GM21360 (cell line): ENCODE data around the gene CRABP2.

Experiments
- ATAC-seq: cut with Tn5 transposase; IDR thresholded peaks from one replicate; pipeline ENCODE4 v1.9.1; 2021; ENCODE audit warnings: mild to moderate bottlenecking, moderate library complexity; ENCODE audit not compliant: unreplicated experiment

Gene CRABP2

DNA sequence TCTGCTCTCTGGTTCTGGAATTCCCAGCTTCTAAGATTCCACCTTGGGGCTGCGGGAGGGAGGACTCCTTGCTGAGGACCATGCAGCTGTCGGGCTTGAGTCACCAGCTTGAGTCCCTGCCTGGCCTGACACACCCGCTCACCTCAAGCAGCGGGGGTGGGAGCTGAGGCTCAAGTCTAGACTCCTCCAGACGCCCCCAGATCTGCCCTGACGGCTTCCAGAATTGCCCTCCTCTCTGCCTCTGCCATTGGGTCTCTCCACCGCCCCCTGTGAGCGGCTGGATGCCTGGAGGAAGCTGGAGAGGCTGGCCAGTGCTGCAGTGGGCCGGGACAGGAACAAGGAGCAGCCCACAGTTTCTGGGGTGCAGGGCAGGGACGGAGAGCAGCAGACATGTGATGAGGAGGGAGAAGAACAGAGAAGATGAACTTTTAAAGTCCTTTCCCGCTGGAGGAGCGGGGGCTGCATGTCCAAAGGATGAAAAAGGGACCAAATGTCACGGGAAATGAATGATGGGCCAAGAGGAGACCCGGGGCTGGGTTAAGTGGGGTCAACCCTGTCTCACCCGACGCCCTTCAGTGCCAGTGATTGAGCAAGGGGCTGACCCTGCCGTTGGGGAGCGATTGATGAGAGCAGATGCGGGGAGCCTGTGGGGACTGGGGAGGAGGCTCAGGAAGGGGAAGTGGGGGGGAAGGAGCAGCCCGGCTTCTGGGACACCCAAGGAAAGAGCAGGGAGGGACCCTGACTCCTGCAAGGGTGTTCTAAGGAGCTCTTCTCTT is 13.5 kb downstream of the CRABP2 start:
- no peak for ATAC-seq

DNA sequence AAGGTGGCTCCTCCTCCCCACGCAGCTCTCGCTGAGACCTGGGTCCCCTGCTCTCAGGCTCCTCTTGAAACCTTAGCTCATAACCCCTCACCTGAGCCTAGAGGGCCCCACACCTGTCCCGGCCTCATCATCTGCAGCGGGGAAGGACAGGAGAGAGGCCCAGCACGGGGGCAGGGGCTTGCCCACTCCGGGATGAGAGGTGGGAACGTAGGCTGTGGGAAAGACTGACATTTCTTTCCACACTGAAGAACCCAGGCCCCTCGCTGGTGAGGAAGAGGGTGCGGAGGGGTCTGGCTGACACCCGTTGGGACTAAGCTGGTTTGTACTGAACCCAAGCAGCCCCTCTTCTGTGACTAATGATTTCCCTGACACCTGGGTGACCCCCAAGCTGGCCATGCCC is 14.2 kb downstream of the CRABP2 start:
- ATAC-seq, result no peak

DNA sequence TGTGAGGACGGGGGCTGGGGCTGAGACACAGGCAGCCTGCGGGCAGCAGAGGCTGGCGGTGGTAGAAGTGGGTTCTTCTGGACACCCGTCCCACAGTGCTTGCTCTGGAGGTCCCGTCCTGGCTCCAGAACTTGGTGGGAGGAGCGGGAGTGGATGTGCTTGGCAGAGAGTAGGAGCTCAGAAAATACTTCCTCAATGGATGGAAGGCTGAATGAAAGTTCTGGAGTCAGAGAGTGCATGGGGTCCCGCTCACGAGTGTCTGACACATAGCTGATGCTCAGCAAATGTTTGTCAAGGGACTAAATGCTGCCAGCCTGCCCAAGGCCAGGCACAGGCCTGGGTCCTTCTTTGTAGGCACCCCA is 14.7 kb downstream of the CRABP2 start:
- ATAC-seq, result no peak

DNA sequence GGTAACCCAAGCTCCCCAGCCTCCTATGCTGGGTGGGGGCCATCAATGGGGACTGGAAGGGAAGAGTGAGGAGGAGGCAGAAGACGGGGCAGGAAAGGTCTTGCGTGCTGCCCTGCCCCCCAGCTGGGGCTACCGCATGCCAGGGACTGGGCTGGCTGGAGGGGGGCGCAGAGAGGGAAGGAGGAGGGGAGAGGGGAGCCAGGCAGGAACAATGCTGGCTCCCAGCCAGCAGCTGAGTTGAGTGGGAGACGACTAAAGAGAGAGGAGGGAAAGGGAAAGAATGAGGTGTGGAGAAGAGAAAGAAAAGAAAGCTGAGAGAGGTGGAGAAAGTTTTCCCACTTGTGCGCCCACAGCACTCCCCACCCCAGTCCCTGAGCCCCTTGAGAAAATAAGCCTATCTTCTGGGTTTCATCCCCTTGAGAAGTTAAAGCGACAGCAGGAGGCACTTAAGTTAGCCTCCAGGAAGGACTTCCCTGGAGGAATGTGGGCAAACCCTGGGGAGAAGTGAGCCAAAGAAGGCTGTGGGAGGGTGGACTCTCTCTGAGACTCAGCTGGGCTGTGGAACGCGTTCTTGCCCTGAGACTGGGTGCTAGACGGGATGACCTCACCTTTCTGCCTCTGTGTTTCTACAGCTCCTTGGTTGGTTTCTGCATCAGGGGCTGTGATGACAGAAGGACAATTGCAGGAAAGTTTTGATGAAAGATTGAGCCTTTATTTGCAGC is 15.3 kb downstream of the CRABP2 start:
- no peak for ATAC-seq

DNA sequence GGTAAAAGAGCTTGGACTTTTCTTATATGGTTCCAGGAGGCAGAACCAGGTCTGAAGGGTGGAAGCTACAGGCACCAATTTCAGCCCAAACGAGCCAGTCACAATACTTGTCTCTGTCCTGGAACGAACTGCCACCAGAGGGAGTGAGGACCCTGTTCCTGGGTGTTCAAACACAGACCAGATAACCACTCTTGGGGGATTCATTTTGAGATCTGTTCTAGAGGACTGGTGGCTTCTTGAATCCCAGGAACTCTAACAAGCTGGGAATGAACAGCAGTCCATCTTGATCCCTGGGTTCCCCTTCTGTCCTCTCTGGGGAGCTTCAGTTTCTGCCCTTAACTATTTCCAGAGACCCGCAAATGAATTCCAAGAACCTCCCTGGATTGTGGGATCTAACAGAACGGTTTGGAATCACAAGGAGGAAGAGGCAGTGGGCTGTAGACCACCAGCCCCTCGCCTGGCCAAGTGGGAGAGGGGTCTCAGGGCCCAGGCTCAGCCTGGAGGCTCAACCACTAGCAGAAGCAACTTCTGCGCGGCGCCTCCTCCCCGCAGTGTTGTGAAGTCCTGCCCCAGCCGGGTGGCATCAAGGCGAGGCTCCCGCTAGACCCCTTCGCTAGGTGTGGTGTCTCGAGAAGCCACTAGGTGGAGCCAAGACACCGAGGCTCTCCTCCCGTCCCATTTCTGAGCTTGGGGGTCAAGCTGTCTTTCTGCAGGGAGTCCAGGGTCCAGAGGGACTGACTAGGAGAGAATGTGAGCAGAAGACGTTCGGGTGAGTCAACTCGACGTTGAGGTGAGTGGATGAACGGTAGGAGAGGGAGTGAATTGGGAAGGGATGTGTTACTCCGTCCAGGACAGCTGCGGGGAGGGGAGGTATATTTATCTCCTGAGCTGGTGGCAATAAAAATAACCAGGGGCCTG is 16.1 kb downstream of the CRABP2 start:
- no peak for ATAC-seq

DNA sequence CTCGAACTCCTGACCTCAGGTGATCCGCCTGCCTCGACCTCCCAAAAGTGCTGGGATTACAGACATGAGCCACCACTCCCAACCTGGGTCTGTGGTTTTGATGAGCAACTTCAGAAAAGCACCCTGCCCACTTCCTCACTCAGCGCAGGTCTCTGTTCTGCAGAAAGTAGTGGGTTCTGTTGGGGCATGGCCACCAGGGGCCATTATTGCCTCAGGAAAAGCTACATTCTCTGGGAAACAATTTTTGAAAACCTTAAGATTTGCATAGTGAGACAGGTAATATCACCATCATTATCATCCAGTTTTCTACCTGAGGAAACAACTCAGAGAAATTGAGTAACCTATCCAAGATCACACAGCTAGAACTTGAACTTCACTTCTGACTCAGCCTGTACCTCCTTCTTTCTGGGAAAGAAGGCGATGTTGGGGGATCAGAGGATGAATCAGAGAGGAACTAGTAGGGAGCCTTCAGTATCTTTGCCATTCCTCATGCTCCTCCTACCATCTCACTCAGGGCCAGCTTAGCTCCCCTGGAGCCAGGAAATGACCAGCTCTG is 21.1 kb downstream of the CRABP2 start:
- no peak for ATAC-seq

DNA sequence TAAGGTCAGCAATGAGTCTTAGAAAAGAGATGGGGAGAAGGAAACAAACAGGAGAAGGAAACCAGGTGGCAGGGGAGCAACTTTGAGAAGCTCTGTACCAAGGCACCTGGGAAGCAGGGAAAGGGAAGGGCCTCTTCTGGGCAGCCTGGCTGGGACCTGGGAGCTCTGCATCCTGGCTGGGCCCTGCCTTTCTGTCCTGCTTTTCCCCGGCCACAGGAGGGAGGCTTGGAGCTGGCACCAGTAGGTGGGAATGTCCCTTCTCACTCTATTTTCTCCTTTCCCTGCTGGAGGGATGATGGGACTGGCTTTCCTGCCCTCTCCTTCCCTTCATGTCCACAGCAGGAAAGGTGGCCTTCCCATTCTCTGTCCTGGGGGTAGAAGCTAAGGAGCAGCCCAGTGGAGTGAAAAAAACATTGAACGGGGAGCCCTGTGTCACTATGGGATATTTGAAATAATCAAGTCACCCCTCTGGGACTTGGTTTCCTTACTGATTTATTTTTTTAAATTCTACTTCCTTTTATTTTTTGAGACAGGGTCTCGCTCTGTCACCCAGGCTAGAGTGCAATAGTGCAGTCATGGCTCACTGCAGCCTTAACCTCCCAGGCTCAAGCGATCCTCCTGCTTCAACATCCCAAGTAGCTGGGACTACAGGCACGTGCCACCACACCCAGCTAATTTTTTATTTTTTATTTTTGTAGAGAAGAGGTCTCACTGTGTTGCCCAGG is 23.1 kb downstream of the CRABP2 start:
- no peak for ATAC-seq

DNA sequence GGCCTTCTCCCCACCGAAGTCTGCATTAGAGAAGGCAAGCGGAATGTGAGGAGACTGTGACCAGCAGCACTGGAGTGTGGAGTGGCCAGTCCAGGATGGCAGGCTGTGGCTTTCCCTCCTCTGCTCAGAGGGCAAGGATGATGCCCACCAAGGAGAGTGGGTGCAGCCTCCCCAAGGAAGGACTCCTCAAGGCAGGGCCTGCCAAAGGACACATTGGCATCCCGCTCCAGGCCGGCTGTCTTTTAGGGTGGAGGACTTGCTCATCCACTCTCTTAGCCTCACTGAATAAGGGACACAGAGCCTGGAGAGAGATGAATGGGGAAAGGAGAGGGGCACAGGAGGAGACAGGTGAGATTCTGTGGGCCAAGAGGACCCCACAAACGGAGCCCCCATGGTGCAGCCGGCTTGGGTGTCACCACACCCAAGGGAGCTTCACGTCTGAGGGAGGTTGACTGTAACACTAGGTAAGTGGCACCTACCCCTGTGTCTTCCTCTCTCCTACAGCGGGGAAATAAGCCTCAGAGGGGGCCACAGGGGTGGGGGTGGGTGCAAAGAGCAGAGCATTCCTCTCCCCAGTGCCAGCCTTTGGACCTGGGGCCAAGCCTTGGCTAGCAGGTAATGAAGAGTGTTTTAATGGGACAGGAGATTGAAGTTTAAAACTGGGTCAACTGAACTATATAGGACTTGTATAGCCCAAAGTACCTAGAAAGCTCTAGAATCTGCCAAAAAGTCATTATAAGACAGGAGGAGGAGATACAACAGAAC is 24.0 kb downstream of the CRABP2 start:
- no peak for ATAC-seq

DNA sequence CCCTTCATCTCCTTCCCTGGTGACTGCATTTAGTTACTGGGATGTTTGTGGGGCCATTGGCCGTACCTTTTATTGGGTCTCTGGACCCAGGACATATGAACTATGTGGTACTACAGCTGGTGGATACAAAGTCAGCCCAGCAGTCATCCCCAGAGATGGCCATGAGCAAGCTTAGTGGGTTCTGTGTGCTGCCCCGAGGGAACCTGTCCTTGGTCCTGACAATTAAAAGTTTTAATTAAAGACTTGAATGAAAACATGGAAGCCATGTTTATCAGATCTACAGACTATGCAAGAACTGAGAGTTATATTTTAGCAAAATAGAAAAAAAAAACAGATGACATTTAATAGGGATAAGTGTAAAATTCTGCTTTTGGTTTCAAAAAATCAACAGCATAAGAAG is 25.3 kb downstream of the CRABP2 start:
- ATAC-seq, result no peak

DNA sequence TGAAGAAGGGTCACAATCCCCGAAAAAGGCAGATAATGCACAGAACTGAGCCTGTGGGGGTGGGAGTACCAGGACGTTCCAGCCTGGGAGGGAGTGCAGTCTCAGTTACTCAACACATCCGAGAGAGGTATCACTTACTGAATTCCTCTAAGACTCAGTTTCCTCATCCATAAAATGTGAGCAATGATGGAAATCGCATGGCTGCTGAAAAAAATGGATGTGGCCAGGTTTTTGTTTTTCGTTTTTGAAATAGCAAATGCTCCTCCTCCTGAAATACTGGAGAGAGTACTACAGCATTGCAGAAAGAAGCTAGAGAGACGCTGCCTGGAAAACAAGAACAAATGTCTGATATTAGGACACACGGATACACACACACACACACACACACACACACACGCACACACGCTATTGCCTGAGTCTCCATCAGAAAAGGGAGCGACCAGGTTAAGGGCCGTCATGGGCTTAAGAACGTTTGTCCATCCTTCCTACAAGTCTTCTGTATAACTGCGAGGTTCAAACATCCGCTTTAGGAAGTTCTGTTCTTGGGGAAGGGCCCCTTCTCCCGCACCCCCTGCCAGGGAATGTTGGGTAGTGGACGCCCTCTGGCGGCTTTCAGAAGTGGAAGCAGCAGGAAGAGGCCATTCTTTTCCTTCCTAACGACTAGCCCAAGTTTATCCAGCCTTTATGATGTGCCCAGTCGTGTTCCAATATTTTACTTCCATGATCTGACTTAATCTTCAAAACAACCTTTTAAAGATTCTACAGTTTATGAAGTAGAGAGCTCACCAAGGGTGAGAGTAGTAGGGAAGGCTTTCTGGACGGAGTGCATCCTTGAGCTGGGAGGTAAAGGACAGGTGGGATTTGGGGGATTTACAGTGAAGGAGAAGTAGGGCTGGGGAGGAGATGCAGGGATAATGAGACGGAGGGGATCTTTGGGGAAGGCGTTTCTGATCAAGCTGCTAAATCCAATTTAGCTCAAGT is 27.5 kb downstream of the CRABP2 start:
- ATAC-seq, result no peak

DNA sequence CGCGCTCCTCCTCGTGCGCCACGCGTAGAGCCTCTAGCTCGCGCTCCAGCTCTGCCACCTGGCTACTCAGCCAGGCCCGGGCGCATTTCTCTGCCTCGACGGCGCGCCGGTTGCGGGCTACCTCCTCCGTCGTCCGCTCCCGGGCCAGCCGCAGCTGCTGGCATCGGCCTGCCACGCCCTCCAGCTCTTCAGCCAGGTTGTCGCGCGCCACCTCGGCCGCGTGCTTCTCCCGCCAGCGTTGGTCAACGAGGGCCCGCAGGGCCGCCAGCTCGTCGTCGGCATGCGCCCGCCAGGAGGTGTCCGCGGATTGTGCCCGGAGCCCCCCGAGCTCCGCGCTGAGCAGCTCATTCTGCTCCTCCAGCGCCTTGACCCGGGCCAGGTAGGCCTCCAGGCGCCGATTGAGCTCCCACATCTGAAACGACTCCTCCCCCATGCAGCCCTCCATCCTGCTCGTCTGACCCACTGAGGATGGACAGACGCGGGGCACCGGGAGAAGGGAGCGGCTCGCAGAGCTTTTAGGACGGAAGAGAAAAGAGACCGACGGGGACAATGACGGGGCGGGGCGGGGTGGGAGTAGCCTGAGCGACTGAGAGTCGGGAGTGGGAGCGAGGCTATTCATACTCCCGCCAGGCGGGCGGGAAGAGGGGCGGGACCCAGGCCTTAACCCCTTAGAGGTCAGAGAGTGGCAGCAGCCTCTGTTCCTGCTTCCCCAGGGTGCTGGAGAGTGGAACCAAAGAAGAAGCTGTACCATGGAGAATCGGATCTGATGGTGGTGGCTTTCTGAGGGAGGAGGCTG is 28.4 kb downstream of the CRABP2 start, which contains the start of gene NES:
TSS of gene NES (minus strand) at position 588 of the 796 bp plus-strand sequence. CDS start at position 445, 143 bp downstream.
- ATAC-seq, result no peak

DNA sequence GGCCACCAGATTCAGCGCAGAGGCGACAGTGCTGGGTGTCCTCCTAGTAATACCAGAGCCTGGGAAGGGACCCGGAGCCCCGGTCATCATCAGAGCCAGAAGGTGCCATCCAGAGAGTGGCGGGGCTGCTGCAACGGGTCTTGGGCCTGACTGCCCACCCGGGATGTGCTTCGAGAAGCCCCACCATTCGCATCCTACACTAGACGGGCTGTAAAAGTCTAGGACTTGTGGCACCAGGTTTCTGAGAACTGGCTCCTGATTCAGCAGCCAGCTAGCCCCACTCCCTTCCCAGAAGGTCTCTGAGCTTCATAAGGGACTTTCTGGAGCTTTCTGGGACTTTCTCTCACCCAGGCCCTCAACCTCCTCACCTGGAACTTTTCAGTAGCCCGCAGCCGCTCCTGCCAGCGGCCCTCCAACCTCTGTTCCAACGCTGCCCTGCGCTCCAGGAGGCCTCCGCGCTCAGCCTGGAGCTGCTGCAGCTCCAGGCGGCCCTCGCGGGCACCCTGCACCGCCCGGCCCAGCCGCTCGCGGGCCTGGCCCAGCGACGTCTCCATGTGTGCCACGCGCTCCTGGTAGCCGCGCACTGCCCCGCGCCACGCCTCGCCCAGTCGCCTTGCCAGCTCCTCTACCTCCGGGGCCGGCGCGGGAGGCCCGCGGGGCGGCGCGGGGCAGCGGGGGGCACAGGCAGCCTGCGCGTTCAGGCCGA is 29.1 kb downstream of the CRABP2 start:
- ATAC-seq, result no peak

DNA sequence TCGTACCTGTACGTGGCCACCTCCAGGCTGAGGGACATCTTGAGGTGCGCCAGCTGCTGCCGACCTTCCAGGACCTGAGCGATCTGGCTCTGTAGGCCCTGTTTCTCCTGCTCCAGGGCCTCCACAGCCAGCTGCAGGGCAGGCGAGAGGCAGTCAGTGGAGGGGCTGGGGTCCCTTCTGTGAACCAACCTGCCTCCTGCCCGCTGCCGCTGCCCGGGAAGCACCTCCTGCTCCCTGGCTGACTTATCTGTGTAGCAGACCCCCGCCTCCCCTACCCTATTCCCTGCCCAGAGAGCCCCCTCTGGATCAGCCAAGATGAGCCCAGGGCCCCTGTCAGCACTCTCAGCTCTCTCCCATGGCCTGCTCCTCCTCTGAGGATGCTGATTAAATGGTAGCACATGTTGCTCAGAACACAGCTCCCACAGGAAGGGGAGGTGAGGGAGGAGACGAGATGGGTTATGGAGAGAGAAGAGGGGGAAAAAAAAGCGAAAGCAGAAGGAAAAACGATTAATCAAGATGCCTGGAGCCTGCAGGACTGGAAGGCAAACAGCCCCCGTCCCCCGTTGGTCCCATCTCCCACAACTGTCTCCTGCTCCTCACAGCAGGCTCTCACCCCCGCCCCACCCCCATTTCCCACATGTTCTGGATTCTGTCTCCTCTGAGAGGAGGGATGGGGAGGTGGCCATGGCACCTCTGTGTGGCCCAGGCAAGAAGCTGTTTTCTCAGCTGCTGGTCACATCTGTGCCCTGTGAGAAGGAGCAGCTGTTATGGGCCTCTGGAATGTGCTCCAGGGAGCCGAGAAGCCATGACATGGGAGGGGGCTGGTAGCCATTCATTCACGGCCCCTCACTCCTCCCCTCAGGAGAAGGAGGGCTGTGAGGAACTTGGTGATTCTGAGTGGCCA is 29.9 kb downstream of the CRABP2 start:
- ATAC-seq, result no peak

DNA sequence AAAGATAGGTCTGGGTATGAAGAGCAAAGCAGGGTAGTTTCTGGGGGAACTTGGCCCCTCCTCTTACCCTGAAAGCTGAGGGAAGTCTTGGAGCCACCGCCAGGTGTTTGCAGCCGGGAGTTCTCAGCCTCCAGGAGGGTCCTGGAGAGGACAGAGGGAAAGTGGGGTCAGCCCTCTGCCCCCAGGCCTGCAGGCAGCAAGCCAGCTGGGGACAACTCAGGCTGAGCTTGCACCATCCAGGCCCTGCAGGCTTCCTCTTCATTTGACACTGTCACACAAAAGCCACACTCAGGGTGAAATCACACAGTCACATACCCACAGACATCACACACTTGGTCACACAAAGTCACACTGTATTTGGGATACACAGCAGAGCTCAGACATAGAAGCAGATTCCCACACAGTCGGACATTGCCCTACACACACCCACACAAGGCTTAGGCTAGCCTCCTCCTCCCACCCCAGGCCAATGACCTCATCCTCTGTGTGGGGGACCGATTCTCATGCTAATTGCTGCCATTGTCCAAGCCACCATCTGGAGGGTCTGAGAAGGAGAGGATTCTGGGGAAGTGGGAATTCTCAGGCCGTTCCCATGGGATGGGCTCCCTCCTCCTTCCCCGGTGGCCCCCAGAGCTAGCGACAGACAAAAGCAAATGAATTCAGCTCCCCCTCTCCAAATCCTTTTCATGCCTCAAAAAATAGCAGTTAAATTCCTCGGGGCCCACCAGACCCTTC is 31.8 kb downstream of the CRABP2 start:
- no peak for ATAC-seq

DNA sequence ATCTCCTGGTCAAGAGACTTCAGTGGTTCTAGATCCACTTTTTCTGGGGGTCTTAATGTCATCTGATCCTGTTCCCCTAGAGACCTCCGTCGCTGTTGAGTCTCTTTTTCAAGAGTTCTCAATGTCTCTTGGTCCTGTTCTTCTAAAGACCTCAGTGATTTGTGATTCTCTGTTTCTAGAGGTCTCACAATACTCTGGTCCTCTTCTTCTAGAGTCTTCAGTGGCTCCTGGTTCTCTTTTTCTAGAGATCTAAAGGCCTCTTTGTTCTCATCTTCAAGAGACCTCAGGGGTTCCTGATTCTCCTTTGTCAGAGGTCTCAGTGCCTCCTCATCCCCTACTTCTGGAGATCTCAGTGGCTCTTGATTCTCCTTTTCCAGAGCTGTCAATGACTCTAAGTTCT is 33.6 kb downstream of the CRABP2 start:
- no peak for ATAC-seq
